GM13977 (cell line): ENCODE data around the gene SNX11.

ENCODE experiments used
- DNase-seq: peaks from one replicate; pipeline ENCODE4 v3.0.0; 2012; ENCODE audit warnings: low spot score
- in situ Hi-C: fragments of 300-500 bp; cut with MboI; formaldehyde crosslinking; loops from one replicate; pipeline ENCODE4 v1.12.0; 2022; ENCODE audit warnings: low sequenced_read_pairs, low pct_unique_long_range_greater_than_20kb, mixed read lengths, inconsistent platforms; ENCODE audit not compliant: unreplicated experiment
- TF ChIP-seq, protein P1 (sequence below): IDR thresholded peaks from 2 replicates; pipeline ENCODE4 v1.5.1; 2012; ENCODE audit warnings: mild to moderate bottlenecking, control low read depth; ENCODE audit not compliant: insufficient read depth; ENCODE audit errors: extremely low read depth, missing control alignments

Gene SNX11

DNA sequence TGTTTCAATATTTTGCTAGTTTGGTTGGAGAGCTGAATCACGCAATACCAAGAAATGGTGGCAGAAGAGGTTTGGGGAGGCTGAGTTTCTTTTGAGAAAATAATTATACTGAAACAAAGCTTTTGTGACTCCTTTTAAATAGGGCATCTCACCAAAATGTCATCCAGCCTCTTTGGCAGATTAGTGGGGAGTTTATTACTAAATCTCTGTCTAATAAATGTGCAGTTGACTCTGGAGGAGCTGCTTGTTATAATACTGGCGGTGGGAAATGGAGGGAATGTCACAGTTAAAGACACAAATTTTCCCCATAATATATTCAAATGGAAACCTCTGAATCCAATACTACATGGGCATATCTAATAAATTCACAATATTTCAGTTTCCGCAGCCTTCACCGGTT, 44.7 kb downstream of the SNX11 start:
- TF ChIP-seq, protein P1, sequence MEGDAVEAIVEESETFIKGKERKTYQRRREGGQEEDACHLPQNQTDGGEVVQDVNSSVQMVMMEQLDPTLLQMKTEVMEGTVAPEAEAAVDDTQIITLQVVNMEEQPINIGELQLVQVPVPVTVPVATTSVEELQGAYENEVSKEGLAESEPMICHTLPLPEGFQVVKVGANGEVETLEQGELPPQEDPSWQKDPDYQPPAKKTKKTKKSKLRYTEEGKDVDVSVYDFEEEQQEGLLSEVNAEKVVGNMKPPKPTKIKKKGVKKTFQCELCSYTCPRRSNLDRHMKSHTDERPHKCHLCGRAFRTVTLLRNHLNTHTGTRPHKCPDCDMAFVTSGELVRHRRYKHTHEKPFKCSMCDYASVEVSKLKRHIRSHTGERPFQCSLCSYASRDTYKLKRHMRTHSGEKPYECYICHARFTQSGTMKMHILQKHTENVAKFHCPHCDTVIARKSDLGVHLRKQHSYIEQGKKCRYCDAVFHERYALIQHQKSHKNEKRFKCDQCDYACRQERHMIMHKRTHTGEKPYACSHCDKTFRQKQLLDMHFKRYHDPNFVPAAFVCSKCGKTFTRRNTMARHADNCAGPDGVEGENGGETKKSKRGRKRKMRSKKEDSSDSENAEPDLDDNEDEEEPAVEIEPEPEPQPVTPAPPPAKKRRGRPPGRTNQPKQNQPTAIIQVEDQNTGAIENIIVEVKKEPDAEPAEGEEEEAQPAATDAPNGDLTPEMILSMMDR: no peak
- in situ Hi-C loops: no loop called here
- DNase-seq: no peak

DNA sequence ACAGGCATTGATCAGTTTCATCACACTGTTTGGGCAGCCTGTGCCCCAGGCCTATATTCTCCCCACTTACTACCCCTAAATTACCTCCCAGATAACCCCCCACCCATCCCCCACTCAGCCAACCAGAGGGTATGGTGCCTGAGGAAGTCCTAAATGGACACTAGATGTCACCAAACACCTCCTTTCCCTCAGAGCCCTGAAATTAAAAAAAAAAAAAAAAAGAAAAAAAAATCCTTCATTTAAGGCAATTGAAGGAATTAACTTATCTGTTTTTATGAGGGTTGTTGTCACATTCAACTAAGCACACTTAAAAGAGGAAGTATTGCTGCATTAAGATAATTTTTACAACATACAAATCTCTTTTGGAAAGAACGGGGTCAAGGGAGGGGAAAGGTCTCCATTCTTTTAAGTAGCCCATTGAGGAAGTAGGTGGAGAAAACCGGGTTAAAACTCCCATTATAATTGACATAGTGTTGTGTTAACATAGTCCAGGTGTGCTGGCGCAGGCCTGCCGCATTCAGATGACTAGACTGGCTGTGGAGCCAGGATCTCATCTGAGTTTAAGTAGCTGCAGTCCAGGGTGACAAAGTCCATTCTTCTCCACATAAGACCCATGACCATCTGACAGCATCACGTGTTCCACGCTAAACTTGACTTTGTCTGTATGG, 46.3 kb downstream of the SNX11 start:
- no peak for DNase-seq
- TF ChIP-seq, protein P1: peak; percentile 40
- in situ Hi-C loops: no loop called here

DNA sequence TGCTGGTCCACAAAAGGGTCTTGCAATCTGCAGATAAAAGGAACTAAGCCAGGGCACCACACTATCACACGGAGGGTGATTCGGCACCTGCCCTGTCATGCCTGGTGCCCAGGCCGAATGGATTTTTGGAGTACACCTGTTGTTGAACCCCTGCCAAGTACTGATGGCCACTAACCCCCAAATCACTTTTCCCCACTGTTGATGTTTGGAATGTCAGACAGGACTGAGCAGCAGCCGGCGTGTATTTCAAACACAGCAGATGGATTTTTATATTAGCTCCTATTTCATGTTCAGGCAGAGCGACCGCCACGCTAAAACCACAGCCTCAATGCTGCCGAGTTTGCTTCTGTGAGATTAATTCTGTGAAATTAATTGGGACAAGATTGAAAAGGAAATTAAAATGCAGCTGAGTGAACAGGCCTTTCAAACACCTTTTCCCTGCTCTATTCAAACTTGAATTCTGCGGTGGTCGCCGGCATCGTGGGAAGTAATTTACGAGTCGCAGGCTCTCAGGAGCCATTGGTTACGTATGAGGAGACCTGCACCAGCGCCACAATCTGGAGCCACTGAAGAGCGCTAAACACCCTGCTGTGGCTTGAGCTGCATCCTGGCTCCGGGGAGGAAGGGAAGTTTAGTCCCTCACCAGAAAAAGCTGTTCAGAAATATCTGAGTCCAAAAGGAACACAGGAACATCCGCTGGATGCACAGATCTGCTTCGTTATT, 48.5 kb downstream of the SNX11 start:
- TF ChIP-seq, protein P1: no peak
- in situ Hi-C loops: no loop called here
- DNase-seq: no peak

DNA sequence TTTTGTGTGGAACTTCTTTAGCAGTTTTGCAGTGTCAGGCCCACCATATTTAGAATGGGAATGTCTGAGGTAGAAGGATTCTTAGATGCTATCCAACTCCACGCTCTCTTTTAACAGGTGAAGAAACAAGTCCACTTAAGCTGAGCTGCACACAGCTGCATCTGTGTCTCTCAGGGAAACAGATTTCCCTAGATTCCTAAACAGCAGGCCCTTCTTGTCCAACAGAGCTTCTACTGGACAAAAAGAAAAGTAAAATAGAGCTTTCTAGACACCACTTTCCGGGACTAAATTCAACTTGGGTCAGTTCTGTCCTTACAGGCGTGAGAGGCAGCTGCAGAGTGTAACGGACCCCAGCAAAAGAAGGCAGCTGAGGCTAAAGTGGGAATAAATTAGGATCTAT, 51.7 kb downstream of the SNX11 start:
- in situ Hi-C loops: no loop called here
- DNase-seq: no peak
- TF ChIP-seq, protein P1: no peak

DNA sequence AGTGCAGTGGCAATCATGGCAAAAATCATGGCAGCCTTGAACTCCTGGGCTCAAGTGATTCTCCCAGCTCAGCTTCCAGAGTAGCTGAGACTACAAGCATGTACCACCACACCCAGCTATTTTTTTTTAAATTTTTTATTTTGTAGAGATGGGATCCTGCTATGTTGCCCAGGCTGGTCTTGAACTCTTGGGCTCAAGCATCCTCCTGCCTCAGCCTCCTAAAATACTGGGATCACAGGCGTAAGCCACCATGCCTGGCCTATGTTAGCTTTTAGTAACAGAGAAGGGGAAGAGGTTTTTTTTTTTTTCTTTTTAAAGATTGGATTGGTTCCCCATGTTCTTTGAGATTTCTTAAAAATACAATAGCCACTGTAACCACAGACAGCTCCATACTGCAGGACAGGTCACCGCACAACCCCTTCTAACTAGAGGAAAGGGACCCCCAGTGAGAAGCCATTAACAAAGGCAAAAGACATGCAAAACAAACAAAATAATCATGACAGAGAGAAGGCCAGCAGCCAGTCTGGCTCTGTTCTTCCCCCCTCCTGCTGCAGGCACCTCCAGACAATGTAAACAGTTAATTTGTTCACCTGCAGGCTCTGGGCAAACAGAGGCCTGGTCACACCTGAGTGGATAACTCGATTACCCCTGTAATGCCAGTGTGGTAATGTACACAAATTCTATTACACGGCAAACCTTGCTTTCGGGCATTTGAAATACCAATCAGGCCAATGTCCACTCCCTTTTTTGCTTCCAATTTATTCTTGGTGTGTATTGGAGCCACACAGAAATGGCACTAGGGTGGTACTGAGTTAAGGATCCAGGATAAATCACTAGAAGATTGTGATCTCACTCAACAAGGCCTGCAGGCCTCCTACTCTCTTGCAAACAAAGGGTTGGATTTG, 52.9 kb downstream of the SNX11 start:
- TF ChIP-seq, protein P1: no peak
- in situ Hi-C loops: no loop called here
- DNase-seq: no peak

DNA sequence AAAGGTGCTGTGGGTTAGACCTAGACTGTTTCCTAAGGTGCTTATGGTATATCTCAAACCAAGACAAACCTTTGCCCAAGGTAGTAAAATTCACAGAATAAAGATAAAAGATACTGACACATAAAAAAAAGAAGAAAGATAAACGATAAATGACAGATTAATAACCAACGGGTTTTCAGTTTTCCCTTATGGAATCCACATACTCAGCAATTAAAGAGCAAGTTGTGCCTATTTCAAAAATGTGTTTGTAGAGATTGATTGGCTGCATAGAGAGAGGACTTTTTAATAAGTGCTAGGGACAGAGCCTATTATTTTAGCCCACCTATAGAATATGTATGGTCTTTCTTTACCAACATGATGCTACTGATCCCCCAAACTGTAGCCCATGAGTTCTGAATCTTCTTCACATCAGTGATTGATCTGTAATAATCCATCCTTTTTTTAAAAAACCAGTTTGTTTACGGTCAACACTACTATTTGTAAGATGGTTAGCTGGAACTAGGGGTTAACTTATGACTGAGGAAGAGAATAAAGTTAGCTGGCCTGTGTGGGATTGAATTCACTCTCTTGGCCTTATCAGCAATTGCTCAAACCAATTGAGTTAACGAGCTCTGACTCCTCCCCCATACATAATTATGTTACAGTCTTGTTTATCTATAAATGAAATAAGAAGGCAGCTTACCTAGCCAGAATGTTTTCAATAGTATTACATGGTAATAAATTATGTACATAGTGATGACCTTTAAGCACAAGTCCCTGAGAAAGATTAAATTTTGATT, 53.8 kb downstream of the SNX11 start:
- in situ Hi-C loops: no loop called here
- no peak for DNase-seq
- TF ChIP-seq, protein P1: no peak
